Glutamatergic neuron (in vitro differentiated cells): ENCODE data around the gene NLRP12. TPM values are rescaled to one million over a fixed set of nuclear protein-coding genes. Genes with fewer than 3 reads are reported as not detected.

Source experiments
- DNase-seq: peaks from one replicate; pipeline ENCODE4 v3.0.0; 2022
- H3K27ac Mint-ChIP-seq: one replicate; pipeline ENCODE4 v1.8.0; 2020; ENCODE audit warnings: mild to moderate bottlenecking, mixed read lengths, inconsistent platforms; ENCODE audit not compliant: unreplicated experiment
- H3K27me3 Mint-ChIP-seq: one replicate; pipeline ENCODE4 v1.8.0; 2020; ENCODE audit warnings: mild to moderate bottlenecking, moderate library complexity, mixed read lengths, inconsistent platforms; ENCODE audit not compliant: unreplicated experiment
- H3K36me3 Mint-ChIP-seq: one replicate; pipeline ENCODE4 v1.8.0; 2020; ENCODE audit warnings: mild to moderate bottlenecking, mixed read lengths, inconsistent platforms; ENCODE audit not compliant: unreplicated experiment
- H3K4me1 Mint-ChIP-seq: one replicate; pipeline ENCODE4 v1.8.0; 2020; ENCODE audit warnings: mild to moderate bottlenecking, low read depth, mixed read lengths, inconsistent platforms; ENCODE audit not compliant: unreplicated experiment
- H3K4me3 Mint-ChIP-seq: one replicate; pipeline ENCODE4 v1.8.0; 2020; ENCODE audit warnings: mild to moderate bottlenecking, mixed read lengths, inconsistent platforms; ENCODE audit not compliant: unreplicated experiment
- H3K9me3 Mint-ChIP-seq: one replicate; pipeline ENCODE4 v1.8.0; 2020; ENCODE audit warnings: mild to moderate bottlenecking, moderate library complexity, mixed read lengths, inconsistent platforms; ENCODE audit not compliant: unreplicated experiment
- total RNA-seq: library from RNA; stranded (reverse); fragmentation: NEBNext Ultra II Directional; extraction: Animal tissue kit (Norgen Biotek cat#: 25700); gene quantifications from one replicate; pipeline ENCODE4 v1.2.1, GENCODE V29; 2021; ENCODE audit not compliant: unreplicated experiment
- TF ChIP-seq, protein P1 (sequence below): fragments of 200-600 bp; sonication (generic); IDR thresholded peaks from one replicate; pipeline ENCODE4 v1.5.0; 2021; ENCODE audit not compliant: partially characterized antibody, unreplicated experiment

Gene NLRP12
- total RNA-seq, 1 donor from 2014 or later = 0.12 TPM

DNA sequence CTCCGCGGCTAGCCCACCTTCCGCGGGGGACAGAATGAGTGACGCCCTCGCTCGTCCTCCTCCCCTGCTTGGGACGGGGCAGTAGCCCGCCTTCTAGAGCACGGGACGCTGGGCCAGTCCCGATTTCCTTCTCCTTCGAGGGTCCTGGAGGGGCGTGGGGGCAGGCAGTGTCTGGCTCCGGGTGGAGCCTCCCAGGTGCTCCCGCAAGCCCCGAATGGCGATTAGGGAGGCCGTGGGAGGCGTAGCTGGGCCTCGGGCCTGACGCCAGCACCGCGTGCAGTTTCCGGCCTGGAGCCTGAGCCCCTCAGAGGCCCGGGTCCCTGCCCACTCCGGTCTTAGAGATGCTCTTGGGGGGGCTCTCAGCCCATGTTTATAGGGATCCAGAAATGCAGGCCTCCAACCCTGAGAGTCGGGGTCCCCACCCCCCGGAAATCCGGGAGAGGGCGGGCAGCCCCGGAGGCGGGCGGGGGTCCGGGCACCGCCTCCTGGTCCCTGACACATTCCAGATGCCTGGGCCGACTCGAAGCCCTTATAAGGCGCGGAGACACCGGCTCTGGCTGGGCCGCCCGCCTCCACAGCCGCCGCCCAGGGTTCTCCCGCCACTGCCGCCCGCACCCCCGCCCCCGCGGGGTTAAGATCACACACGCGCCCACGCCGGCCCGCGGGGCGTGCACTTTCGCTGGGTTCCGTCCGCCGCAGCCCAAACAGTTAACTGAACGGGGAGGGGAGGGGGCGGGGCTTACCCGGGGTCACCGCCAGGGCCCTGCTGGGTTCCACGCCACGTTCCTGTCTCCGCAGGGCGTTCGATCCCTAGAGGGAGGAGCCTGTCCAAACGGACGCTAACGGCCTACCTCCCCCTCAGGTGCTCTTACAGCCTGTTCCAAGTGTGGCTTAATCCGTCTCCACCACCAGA, 45.0 kb upstream of the NLRP12 start:
- peak; percentile 83 for DNase-seq
- TF ChIP-seq, protein P1, sequence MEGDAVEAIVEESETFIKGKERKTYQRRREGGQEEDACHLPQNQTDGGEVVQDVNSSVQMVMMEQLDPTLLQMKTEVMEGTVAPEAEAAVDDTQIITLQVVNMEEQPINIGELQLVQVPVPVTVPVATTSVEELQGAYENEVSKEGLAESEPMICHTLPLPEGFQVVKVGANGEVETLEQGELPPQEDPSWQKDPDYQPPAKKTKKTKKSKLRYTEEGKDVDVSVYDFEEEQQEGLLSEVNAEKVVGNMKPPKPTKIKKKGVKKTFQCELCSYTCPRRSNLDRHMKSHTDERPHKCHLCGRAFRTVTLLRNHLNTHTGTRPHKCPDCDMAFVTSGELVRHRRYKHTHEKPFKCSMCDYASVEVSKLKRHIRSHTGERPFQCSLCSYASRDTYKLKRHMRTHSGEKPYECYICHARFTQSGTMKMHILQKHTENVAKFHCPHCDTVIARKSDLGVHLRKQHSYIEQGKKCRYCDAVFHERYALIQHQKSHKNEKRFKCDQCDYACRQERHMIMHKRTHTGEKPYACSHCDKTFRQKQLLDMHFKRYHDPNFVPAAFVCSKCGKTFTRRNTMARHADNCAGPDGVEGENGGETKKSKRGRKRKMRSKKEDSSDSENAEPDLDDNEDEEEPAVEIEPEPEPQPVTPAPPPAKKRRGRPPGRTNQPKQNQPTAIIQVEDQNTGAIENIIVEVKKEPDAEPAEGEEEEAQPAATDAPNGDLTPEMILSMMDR = no peak
- Mint-ChIP-seq H3K27ac (no peak overlapping the region), H3K36me3 (peaks cover under 1% of the 10 kb centered on the region), H3K9me3 (peaks cover 15% of the 10 kb centered on the region), H3K4me3 (peak overlapping the region; percentile 88), H3K27me3 (peaks cover 12% of the 10 kb centered on the region), H3K4me1 (peaks cover 3% of the 10 kb centered on the region)

DNA sequence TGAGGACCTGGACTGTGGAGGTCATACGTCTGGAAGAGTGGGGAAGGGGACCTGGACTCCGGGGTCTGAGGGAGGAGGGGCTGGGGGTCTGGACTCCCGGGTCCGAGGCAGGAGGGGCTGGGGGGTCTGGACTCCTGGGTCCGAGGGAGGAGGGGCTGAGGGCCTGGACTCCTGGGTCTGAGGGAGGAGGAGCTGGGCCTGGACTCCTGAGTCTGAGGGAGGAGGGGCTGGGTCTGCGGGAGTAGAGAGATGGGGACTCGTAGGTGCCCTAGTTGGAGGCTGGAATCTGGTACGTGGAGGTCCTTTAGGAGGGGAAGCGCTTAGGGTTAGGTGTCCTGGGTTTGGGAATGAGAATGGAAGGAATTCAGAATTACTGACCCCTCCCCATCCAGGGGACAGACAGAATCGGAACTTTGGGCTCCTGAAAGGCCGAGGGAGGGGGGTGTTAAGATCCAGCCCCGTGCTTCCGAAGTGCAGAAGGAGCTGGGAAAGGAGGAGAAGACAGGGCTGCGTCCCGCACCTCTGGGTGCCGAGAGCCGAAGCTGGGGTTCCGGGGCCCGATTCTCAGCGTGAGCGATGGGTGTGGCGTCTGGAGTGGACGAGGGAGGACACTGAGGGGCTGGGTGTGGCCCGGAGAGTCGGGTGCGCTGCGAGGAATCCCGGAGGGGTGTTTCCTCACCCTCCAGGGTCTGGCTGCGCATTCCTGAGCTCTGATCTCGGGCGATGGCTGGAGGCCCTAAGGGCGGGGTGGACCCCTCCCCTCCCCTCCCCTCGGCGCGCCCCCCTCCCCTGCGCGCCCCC, 44.2 kb upstream of the NLRP12 start:
- peaks cover 14% of the 10 kb centered on the region for H3K9me3 Mint-ChIP-seq
- no peaks in the 10 kb centered on the region for H3K36me3 Mint-ChIP-seq
- peak overlapping the region; percentile 96 for H3K27ac Mint-ChIP-seq
- H3K27me3 Mint-ChIP-seq = peaks cover 12% of the 10 kb centered on the region
- peak; percentile 40 for DNase-seq
- TF ChIP-seq, protein P1 = no peak
- peak overlapping the region; percentile 97 for H3K4me3 Mint-ChIP-seq
- H3K4me1 Mint-ChIP-seq = peaks cover 3% of the 10 kb centered on the region

DNA sequence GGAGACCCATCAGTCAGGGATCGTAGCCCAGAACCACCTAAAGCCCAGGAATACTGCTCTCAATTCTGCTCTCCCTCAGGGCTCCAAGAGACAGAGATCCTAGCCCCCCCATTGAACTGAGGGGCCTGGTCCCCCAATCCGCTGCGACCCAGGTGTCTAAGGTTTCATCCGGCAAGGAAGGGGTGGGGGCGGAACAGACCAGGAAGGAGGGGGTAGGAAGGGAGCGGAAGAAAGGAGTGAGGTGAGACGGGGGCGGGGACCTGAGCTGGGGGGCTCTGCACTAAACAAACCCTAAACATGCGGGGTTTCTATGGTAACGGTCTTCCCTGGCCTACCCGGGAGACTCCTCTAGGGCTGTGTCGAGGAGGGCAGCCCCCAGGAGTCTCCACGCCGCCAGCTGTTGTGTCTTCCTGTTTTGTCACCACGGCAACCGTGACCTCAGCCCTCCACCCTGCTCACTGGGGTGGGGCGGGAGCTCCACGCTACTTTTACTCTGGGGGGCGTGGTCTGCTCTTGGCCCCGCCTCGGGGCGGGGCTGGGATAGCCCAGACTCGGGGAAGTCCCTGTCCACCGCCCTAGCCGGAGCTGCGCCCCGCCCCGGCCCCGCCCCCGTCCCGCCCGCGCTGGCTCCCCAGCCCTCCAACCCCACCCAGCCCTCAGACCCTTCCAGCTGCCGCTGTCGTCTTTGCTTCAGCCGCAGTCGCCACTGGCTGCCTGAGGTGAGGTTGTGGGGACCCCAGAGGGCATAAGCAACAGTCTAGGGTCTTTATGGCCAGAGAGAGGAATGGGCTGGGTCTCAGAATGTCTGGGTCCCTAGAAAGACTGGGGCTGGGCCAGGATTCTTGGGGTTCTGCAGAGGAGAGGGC, 43.3 kb upstream of the NLRP12 start, which contains the start of gene MYADM:
MYADM (plus strand) TSS at position 659 of the 866 bp plus-strand sequence. CDS start 5,647 bp downstream, outside the sequence.
- H3K9me3 Mint-ChIP-seq = peaks cover 14% of the 10 kb centered on the region
- peaks cover 12% of the 10 kb centered on the region for H3K27me3 Mint-ChIP-seq
- H3K4me3 Mint-ChIP-seq = peak within 1 kb of the TSS; percentile 97
- H3K27ac Mint-ChIP-seq = peak within 1 kb of the TSS; percentile 99
- peak; percentile 99 for DNase-seq
- TF ChIP-seq, protein P1 = no peak
- no peaks in the 10 kb centered on the region for H3K36me3 Mint-ChIP-seq
- peaks cover 3% of the 10 kb centered on the region for H3K4me1 Mint-ChIP-seq

DNA sequence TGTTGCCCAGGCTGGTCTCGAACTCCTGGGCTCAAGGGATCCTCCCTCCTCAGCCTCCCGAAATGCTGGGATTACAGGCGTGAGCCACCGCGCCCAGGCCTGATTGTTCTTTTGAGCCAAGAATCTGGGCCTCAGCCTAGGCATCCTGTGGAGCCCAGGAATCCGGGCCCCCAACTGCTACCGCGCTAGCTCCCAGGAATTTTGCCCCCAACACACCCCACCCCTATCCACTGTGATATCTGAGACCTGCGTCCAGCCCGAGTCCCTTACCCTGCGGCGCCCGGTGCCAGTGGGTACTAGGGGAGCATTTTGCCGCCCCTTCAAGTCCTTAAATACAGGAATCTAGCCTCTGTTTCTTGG, 42.7 kb upstream of the NLRP12 start:
- H3K27ac Mint-ChIP-seq = peak overlapping the region; percentile 99
- H3K27me3 Mint-ChIP-seq = peaks cover 12% of the 10 kb centered on the region
- H3K36me3 Mint-ChIP-seq = no peaks in the 10 kb centered on the region
- H3K9me3 Mint-ChIP-seq = peaks cover 14% of the 10 kb centered on the region
- DNase-seq = peak; percentile 45
- peaks cover 3% of the 10 kb centered on the region for H3K4me1 Mint-ChIP-seq
- H3K4me3 Mint-ChIP-seq = peak overlapping the region; percentile 91
- TF ChIP-seq, protein P1 = no peak
